PC-3 (cell line): ENCODE measurements around the gene TELO2.

Experiments used
- CTCF ChIP-seq: fragments of 300-600 bp; sonication (generic); conservative IDR thresholded peaks from 2 replicates; pipeline ENCODE4 v1.5.1; 2017; ENCODE audit warnings: antibody characterized with exemption, low read depth, mild to moderate bottlenecking, low read length
- EZH2 ChIP-seq: fragments of 300-600 bp; sonication (generic); IDR thresholded peaks from one replicate; pipeline ENCODE4 v1.6.1; 2017; ENCODE audit warnings: antibody characterized with exemption, mild to moderate bottlenecking, low read length; ENCODE audit not compliant: unreplicated experiment
- EZH2phosphoT487 ChIP-seq: fragments of 300-600 bp; sonication (generic); IDR thresholded peaks from 2 replicates; pipeline ENCODE4 v1.6.1; 2018; ENCODE audit warnings: mild to moderate bottlenecking, antibody characterized with exemption, low read length, borderline replicate concordance

- TF ChIP-seq EZH2 (no peak), CTCF (no peak), EZH2phosphoT487 (no peak)
Measured at GRCh38 chr16:1505912-1506311, 12.8 kb downstream of the TELO2 start.
